ENCODE measurements around the gene CLIC3.

Gene CLIC3

DNA sequence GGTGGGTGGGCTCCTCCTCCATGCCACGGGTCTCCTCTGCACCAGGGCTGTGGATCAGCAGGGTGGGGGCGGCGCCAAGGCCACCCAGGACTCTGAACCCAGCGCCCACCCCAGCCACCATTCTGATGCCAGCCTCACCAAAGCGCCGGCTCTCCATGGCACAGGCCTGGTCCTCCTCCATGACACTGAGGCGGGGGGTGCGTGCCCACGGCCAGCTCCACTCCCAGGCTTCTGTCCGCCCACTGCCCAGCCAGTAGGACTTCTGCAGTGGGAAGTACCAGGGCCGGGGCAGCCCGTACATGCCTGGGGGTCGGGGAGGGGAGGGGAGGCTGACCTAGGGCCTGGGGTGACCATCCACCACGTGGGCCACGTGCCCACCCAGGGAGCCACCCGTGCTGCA lies 20.1 kb upstream of the CLIC3 start:
- no peak for DNase-seq

- DNase-seq, result no peak
Observed at GRCh38 chr9:137015976-137016375, 19.6 kb upstream of the CLIC3 start.

DNA sequence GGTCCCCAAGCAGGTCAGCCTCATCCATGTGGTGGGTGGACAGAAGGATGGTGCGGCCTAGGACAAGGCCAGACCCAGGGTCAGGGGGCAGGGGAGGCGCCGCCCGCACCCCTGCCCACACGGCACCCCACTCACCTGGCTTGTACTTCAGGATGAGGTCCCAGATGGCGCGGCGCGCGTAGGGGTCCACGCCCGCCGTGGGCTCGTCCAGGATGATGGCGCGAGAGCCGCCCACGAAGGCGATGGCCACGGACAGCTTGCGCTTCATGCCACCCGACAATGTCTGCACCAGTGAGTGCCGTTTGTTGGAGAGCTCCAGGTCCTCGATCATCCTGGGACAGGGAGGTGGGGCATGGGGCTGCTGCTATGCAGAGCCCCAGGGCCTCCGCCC lies 19.2 kb upstream of the CLIC3 start:
- no peak for DNase-seq

DNA sequence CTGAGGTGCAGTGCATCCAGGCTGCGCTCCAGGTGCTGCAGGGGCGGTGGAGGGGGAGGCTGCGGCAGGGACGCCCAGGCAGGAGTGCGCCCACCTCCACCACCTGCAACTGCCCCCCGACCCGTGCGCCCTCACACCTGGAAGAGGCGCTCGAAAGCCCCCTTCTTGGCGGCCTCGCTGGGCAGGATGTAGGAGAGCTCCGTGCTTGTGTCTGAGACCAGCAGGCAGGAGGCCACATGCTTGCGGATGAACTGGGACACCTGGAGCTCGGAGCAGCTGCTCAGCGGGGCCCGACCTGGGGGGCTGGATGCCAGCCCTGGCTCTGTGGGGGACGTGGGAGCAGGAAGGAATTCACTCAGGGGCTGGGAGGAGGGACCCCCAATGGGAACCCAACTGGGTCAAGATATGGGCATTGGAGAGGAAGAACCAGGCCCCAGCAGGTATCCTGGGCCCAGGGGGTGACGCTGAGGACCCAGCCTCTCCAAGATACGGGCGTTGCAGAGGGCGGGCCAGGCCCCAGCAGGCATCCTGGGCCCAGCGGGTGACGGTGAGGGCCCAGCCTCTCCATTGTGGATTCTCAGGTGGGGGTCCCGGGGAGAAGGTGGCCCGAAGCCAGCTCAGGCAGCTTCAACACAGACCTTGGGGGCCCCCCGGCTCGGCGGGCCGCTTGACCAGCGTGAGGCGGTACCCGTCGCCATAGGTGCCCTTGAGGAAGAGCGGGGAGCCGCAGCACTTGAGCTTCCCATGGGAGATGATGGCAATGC lies 18.6 kb upstream of the CLIC3 start:
- no peak for DNase-seq

DNA sequence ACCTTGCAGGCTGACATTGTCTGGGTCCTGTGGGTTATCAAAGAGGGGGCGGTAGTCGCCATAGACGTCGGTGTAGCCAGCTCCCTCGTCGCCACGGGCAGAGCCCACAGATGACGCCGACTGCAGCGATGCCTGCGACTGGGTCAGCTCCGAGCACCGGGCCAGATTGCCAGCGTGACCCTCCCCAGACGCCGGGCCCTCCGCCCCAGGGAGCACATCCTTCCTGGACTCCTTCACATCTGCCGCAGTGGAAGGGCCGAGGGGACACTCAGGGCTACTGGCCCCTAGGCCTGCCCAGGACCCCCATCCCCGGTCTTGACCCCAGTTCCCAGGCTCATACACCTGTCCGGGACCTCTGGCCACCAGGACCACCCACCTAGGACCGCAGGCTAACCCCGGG lies 17.8 kb upstream of the CLIC3 start:
- DNase-seq, result no peak

DNA sequence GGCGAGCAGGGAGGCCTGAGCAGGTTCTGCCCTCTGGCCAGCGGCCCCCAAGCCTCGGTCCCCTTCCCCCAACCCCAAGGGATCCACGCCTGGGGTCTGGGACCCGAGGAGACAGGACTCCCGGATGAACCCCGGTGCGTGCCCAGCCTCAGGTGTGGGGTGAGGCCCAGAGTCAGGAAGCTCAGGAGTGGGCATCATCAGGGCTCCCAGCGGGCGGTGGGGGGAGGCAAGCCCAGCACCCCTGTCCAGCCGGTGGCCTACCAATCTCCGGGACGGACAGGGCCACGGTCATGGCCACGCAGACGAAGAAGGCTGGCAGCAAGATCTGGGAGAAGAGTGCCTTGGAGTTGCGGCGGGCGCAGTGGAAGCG lies 17.2 kb upstream of the CLIC3 start:
- no peak for DNase-seq

- DNase-seq, result no peak
Observed at GRCh38 chr9:137012694-137013570, 16.6 kb upstream of the CLIC3 start.

DNA sequence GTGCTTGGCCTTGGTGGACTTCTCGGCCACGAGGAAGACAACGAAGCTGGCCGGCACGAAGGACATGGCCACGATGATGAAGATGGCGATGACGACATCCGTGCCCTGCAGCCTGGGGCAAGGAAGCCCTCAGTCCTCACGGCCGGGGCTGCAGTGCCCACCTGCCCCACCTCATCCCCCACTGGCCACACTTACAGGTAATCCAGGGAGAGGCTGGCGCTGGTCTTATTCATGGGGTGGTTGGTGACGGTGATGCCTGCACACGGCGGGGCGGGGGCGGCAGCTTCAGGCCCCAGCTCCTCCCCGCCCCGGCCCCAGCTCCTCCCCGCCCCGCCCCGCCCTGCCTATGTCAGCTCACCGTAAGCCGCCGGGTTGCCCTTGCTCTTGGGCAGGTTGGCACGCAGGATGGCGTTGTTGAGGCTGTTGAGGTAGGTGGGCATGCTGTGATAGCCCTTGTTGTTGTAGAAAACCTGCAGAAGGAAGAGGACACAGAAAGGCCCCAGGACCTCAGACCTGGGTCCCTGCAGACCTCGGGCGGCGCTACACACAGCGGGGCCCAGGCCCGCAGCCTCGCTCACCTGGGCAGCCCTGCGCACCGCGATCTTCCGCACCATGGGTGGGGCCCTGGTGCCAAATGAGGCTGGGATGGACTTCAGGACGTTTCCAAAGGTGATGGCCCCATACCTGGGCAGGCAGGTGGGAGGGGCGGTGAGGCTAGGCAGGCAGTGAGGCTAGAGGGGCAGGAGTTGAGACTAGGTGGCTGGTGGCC lies 15.7 kb upstream of the CLIC3 start:
- no peak for DNase-seq

DNA sequence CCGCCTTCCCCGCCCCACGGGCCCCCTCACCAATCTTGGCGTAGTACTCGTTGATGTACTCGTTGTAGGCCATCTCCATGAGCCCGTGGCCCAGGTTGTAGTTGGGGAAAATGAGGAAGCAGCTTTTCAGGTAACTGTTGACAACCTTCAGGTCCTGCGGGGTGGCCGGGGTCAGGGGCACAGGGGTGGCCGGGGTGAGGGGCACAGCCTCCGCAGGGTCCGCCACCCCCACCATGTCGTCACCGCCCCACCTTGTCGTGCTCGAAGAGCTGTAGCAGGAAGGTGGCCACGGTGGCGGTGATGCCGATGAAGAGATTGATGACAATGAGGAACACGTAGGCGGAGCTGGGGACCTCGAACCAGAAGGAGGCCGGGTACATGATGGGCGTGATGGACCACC lies 14.8 kb upstream of the CLIC3 start:
- no peak for DNase-seq

- no peak for DNase-seq
Observed at GRCh38 chr9:137009938-137010732, 13.8 kb upstream of the CLIC3 start.

DNA sequence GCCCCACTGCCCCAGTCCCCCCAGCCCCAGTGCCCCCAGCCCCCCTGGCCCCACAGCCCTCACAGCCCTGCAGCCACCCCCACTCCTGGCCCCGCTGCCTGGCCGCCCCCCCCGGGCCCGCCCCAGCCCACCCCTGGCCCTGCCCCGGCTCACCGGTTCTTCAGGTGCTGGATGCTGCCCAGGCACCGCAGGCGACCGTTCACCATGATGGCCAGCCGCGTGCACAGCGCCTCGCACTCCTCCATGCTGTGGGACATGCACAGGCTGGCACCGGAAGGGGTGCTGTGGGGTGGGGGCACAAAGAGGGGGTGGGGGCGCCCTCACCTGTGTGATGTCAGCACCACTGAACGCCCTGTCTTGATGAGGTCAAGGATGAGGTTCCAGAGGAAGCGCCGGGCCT lies 12.8 kb upstream of the CLIC3 start:
- DNase-seq, result no peak

- DNase-seq, result no peak
Observed at GRCh38 chr9:137008312-137008711, 11.9 kb upstream of the CLIC3 start.

DNA sequence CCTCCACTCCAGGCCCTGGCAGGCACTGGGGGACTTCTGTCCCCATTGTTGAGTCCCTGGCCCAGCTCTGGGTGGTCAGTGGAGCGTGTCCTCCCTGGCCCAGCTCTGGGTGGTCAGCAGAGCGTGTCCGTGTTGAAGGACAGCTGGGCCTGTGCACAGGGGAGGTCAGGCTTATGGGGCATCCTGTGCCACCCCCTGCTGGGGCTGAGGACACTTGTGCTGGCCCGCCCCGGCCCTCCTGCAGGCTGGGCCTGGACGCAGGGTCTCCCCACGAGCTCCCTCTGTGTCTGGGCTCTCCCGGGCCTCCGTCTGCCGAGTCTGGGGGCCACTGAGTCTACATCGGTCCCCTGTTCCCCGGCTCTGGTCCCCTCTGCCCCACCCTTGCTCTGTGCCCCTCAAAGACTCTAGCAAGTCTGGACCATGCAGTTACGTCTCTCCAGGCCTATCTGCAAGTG lies 11.5 kb upstream of the CLIC3 start:
- no peak for DNase-seq

GRCh38 chr9:137007108-137007815 lies 10.9 kb upstream of the CLIC3 start:
- DNase-seq, result no peak

DNA sequence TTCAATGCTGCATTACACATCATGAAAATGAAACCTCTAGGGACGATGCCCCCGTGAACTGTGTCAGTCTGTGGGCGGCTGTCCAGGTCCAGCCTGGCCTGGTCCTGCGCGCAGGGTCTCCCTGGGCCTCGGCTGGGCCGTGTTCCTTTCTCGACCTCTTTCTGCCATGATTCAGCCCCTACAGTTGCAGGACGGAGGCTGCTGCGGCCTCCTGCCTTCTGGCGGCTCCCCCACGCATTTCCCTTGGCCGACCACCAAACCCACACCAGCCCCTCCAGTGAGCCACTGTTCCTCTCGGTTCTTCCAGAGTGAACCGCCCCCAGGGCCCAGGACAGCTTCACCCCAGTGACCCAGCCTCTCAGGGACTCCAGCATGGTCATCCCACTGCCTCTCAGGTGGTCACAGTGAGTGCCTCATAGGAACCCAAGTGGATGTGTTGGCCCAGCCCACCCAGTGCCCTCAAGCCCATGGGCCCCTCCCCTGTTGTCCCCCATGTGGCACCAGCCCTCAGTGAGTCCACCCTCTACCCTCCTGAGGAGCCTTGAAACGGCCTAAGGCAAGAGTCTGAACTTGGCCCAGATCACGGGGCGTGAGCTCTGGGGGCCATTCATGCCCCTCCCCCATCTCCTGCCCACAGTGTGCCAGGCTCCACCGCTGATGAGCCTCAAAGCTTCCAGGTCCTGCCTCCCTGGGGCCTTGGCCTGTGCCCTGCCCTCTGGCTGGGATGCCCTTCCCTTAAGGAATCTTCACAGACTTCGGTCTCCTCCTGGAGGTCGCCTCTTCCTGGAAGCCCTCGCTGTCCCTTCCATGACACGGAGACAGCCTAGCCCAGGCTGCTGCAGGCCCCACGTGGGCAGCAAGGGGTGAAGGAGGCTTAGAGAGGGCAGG lies 10.0 kb upstream of the CLIC3 start:
- DNase-seq, result no peak

- peak; percentile 30 for DNase-seq
Observed at GRCh38 chr9:137004285-137004684, 7.9 kb upstream of the CLIC3 start.

- no peak for DNase-seq
Observed at GRCh38 chr9:137002646-137003041, 6.3 kb upstream of the CLIC3 start.

DNA sequence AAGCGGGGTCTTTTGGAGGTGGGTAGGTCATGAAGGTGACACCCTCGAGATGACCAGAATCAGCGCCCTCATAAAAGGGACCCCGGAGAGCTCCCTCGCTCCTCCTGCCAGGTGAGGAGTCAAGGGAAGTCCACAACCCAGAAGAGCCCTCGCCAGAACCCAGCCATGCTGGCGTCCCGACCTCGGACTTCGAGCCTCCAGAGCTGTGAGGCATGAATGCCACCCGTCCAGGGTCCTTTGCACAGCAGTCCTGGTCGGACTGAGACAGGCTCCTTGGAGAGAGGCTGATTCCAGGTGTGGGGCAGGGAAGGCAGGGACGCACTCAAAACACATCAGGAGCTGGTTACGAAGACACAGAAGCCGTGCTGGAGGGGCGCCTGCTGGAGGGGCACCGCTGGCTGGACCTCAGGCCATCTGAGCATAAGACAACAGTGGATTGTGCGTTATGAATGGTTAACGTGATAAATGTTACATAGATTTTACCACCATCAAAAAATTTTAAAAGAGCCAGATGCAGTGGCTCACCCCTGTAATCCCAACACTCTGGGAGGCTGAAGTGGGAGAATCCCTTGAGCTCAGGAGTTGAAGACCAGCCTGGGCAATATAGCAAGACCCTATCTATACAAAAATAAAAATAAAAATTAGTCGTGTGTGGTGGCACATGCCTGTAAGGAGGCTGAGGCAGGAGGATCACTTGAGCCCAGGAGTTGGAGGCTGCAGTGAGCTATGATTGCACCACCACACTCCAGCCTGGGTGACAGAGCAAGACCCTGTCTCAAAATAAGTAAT lies 5.7 kb upstream of the CLIC3 start:
- DNase-seq, result no peak

- peak; percentile 41 for DNase-seq
Observed at GRCh38 chr9:137000177-137000930, 4.0 kb upstream of the CLIC3 start.

Measured in activated naive CD4-positive, alpha-beta T cell treated with Interleukin-2 at 50 U/mL for 16 hours (primary cell).